Bronchial epithelial cell (primary cell): Measurements from ENCODE around the gene CLCA1. TPM values are rescaled to one million over a fixed set of nuclear protein-coding genes. Genes with fewer than 3 reads are reported as not detected.
A peak's percentile ranks its signal among the peaks of the same experiment; 100 is the strongest.

Experiments used
- DNase-seq: peaks from one replicate; pipeline ENCODE4 v3.0.0-alpha.2; 2010; ENCODE audit warnings: low read depth
- FAIRE-seq: peaks from 2 replicates; lab custom pipeline; 2011; peaks lifted over from hg19 to GRCh38; lab: Jason Lieb, UNC
- H3K27me3 ChIP-seq: 2 replicates; pipeline ENCODE4 v1.5.1; 2011; ENCODE audit warnings: low read length; ENCODE audit not compliant: control insufficient read depth, insufficient read depth
- H3K36me3 ChIP-seq: 2 replicates; pipeline ENCODE4 v1.5.1; 2011; ENCODE audit warnings: low read length; ENCODE audit not compliant: control insufficient read depth, insufficient read depth
- H3K4me3 ChIP-seq: 2 replicates; pipeline ENCODE4 v1.5.1; 2011; ENCODE audit warnings: mild to moderate bottlenecking, low read depth, low read length, control low read depth
- total RNA-seq: library from RNA; depleted of rRNA; stranded (reverse); fragments of >200 nt; gene quantifications from 2 replicates; pipeline ENCODE4 v1.2.1, GENCODE V29; 2014
- TF ChIP-seq, protein P1 (sequence below): IDR thresholded peaks from 2 replicates; pipeline ENCODE4 v1.5.1; 2011; ENCODE audit warnings: mild to moderate bottlenecking, moderate library complexity, low read length, control low read depth, inconsistent platforms; ENCODE audit not compliant: insufficient read depth, severe bottlenecking

CLCA1 gene
- total RNA-seq, 1 donor from 2014 or later, result not detected

GRCh38 chr1:86450847-86451246 is 17.9 kb upstream of the CLCA1 start:
- FAIRE-seq, result no peak

DNA sequence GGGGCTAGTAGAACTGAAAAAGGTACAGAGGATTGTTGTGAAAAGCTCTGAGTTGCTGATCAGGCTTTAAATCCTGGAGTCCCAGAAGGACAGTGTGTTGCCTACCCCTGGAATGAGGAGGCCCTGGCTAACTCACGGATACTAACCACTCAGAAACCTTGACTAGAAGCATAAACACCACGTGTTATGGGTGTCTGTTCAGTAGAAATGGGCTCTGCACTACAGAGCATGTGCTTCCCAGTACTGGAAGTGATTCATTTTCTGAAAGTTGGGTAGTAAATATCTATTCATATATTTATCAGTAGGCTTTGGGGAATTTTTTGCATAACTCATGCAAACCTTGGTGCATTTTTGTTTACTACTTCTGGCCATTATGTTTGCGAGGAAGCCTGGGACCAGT is 15.1 kb upstream of the CLCA1 start:
- Histone ChIP-seq H3K36me3 (peaks cover 9% of the 10 kb centered on the region), H3K4me3 (no peak overlapping the region), H3K27me3 (no peaks in the 10 kb centered on the region)
- DNase-seq (no peak), FAIRE-seq (no peak)
- TF ChIP-seq, protein P1, sequence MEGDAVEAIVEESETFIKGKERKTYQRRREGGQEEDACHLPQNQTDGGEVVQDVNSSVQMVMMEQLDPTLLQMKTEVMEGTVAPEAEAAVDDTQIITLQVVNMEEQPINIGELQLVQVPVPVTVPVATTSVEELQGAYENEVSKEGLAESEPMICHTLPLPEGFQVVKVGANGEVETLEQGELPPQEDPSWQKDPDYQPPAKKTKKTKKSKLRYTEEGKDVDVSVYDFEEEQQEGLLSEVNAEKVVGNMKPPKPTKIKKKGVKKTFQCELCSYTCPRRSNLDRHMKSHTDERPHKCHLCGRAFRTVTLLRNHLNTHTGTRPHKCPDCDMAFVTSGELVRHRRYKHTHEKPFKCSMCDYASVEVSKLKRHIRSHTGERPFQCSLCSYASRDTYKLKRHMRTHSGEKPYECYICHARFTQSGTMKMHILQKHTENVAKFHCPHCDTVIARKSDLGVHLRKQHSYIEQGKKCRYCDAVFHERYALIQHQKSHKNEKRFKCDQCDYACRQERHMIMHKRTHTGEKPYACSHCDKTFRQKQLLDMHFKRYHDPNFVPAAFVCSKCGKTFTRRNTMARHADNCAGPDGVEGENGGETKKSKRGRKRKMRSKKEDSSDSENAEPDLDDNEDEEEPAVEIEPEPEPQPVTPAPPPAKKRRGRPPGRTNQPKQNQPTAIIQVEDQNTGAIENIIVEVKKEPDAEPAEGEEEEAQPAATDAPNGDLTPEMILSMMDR, result no peak

More at GRCh38 chr1:86450847-86451246, 17.9 kb upstream of the CLCA1 start:
- H3K27me3 ChIP-seq, result no peaks in the 10 kb centered on the region
- peaks cover 16% of the 10 kb centered on the region for H3K36me3 ChIP-seq
- H3K4me3 ChIP-seq, result no peak overlapping the region
- TF ChIP-seq, protein P1, result no peak
- DNase-seq, result no peak

GRCh38 chr1:86455073-86455472 is 13.7 kb upstream of the CLCA1 start:
- DNase-seq (no peak), FAIRE-seq (no peak)
- no peaks in the 10 kb centered on the region for H3K27me3 ChIP-seq
- H3K36me3 ChIP-seq, result peaks cover 8% of the 10 kb centered on the region
- TF ChIP-seq, protein P1, result no peak
- H3K4me3 ChIP-seq, result no peak overlapping the region

- TF ChIP-seq, protein P1, result no peak
- Histone ChIP-seq H3K27me3 (no peaks in the 10 kb centered on the region), H3K36me3 (no peaks in the 10 kb centered on the region), H3K4me3 (no peak overlapping the region)
- no peak for DNase-seq
- FAIRE-seq, result no peak
These were observed 7.7 kb upstream of the CLCA1 start for GRCh38 chr1:86460998-86461397.

DNA sequence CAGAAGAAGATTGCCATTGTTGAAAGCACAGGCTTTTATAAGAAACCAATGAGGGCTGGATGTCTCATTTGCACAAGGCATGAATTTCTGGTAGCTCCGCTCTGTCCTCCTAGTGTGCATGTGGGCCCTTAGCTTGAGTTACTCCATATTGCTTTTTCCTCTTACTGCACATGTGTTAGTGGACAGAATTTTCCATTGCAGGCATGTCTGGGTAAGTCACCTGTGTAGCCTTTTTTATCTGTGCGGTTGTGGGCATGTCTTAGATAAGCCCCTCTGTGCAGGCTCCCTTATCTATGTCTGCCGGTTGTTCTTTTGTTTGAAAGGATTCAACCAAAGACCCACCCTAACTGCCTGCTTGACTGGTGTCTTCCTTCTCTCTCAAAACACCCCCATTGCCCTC is 7.2 kb upstream of the CLCA1 start:
- H3K36me3 ChIP-seq, result no peaks in the 10 kb centered on the region
- TF ChIP-seq, protein P1, result no peak
- no peaks in the 10 kb centered on the region for H3K27me3 ChIP-seq
- DNase-seq, result no peak
- no peak overlapping the region for H3K4me3 ChIP-seq
- no peak for FAIRE-seq

GRCh38 chr1:86464819-86465218 is 3.9 kb upstream of the CLCA1 start:
- DNase-seq (peak; percentile 55), FAIRE-seq (no peak)
- TF ChIP-seq, protein P1, result no peak

More at GRCh38 chr1:86464819-86465218, 3.9 kb upstream of the CLCA1 start:
- Histone ChIP-seq H3K27me3 (no peaks in the 10 kb centered on the region), H3K36me3 (no peaks in the 10 kb centered on the region), H3K4me3 (no peak overlapping the region)
